SK-N-SH treated with all-trans-retinoic acid at 6 μM for 48 hours (cell line): Measurements from ENCODE around the gene ABCC5.

Source experiments
- ARNTL ChIP-seq: fragments of 450-650 bp; formaldehyde crosslinking; IDR thresholded peaks from 2 replicates; pipeline ENCODE4 v1.5.0; 2020; ENCODE audit warnings: low read depth, mild to moderate bottlenecking, moderate library complexity, borderline replicate concordance
- BACH2 ChIP-seq: fragments of 250-450 bp; sonication (Bioruptor Pico); IDR thresholded peaks from 2 replicates; pipeline ENCODE4 v1.9.0; 2021; ENCODE audit warnings: mild to moderate bottlenecking, borderline replicate concordance
- CREB5 ChIP-seq: fragments of 250-450 bp; sonication (Bioruptor Pico); IDR thresholded peaks from 2 replicates; pipeline ENCODE4 v1.5.1; 2020; ENCODE audit warnings: low read depth, mild to moderate bottlenecking, moderate library complexity
- CSDC2 ChIP-seq: fragments of 250-450 bp; sonication (Bioruptor Pico); IDR thresholded peaks from 2 replicates; pipeline ENCODE4 v1.5.0; 2020; ENCODE audit warnings: mild to moderate bottlenecking, moderate library complexity
- ISL1 ChIP-seq: fragments of 250-450 bp; sonication (Bioruptor Pico); IDR thresholded peaks from 2 replicates; pipeline ENCODE4 v2.1.2; 2022; ENCODE audit warnings: mild to moderate bottlenecking, moderate library complexity
- PATZ1 ChIP-seq: fragments of 250-450 bp; sonication (Bioruptor Pico); IDR thresholded peaks from 2 replicates; pipeline ENCODE4 v1.8.0; 2020; ENCODE audit warnings: mild to moderate bottlenecking, moderate library complexity, borderline replicate concordance
- POU6F1 ChIP-seq: fragments of 250-450 bp; sonication (Bioruptor Pico); IDR thresholded peaks from 2 replicates; pipeline ENCODE4 v1.8.0; 2021; ENCODE audit warnings: low read depth, mild to moderate bottlenecking, moderate library complexity, borderline replicate concordance
- TOX ChIP-seq: fragments of 250-450 bp; sonication (Bioruptor Pico); IDR thresholded peaks from 2 replicates; pipeline ENCODE4 v1.8.0; 2021; ENCODE audit warnings: mild to moderate bottlenecking, moderate library complexity, borderline replicate concordance
- ZNF8 ChIP-seq: fragments of 450-650 bp; formaldehyde crosslinking; IDR thresholded peaks from 2 replicates; pipeline ENCODE4 v1.5.0; 2020; ENCODE audit warnings: mild to moderate bottlenecking, moderate library complexity

GRCh38 chr3:183918178-183918577 is 99.5 kb downstream of the ABCC5 start:
- TF ChIP-seq ZNF8 (CRISPR knock-in tag) (no peak), CREB5 (CRISPR knock-in tag) (no peak), POU6F1 (CRISPR knock-in tag) (no peak), TOX (CRISPR knock-in tag) (no peak), ARNTL (CRISPR knock-in tag) (no peak), ISL1 (no peak), CSDC2 (CRISPR knock-in tag) (no peak), PATZ1 (no peak), BACH2 (CRISPR knock-in tag) (no peak)
